ENCODE data around the gene CYTH1. TPM values are rescaled to one million over a fixed set of nuclear protein-coding genes. Genes with fewer than 3 reads are reported as not detected.
A peak's percentile ranks its signal among the peaks of the same experiment; 100 is the strongest.

CYTH1 gene
- total and polyA plus RNA-seq, 12 donors, result 26.0 to 141 (median 46.2) TPM

DNA sequence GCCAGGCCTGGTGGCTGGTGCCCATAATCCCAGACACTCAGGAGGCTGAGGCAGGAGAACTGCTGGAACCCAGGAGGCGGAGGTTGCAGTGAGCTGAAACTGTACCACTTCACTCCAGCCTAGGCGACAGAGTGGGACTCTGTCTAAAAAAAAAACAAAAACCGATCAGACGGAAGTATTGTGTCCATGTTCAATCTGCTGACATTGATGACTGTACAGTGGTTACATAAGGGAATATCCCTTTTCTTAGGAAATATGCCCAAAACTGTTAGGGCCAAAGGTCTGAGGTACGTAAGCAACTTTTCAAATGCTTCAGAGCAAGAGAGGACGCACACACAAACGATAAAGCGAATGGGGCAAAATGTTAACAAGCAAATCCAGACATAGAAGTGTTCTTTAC lies 135.0 kb downstream of the CYTH1 start:
- peak overlapping the region in 3 of 5 donors; percentile 46 to 83 (median 70) for H3K27ac ChIP-seq
- H3K4me3 ChIP-seq, result no peak overlapping the region
- WGBS, 4 donors, result 82 to 89% (median 87%) methylated on average over 8 of the region's 8 CpGs
- H3K27me3 ChIP-seq, result no peaks in the 10 kb centered on the region
- no peaks in the 10 kb centered on the region for H3K36me3 ChIP-seq (replicated peaks in 1 of 2)
- H3K4me1 ChIP-seq (replicated peaks in 1 of 2), result no peaks in the 10 kb centered on the region
- H3K9me3 ChIP-seq (replicated peaks in 1 of 3), result no peaks in the 10 kb centered on the region
- no peak for DNase-seq
- intact Hi-C loops (cut with DNase I), result no loop called here
- no peak for TF ChIP-seq CTCF (IDR thresholded peaks at IDR 0.05)
- no peak for TF ChIP-seq POLR2A (IDR thresholded peaks at IDR 0.05)

DNA sequence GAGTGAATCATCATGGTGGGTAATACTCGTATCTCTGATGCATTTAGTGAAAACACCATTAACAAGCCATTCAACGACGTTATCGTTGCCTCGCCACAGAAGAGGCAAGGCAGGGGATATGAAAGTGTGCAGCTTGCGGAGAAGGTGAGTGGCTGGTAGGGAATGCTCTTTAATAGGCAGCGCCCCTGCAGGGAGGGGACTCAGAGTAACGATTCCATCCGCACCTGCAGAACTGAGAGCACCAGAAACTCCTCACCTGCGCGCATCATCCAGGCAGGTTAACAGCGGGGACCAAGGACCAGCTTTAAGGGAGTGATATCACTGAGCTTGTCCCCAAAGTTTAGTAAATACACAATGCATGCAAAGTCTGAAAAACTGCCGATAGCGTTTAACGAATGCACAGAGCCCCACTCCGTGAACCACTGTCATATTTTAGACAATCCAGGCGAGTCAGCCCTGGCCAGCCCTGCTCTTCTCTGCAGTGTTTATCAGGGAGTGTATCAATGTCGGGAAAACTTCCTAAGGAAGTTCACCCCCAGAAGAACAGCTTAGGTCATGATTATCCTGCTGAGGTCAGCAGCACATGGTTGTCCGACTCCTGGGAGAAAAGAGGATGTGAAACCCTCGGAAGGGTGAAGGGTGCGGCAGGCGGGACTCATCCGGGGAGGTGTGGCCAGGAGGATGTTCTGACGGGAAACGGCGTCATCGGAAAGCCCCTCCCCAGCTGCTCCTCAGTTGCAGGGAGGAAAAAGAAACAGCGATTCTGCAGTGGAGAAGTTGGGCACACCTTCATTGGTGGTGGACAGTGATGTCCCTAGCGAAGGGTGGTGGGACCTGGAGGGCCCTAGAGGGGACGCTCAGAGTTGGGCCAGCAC lies 136.4 kb downstream of the CYTH1 start:
- intact Hi-C loops (cut with DNase I), result no loop called here
- Histone ChIP-seq H3K4me1 (replicated peaks in 1 of 2) (no peaks in the 10 kb centered on the region), H3K27ac (peak overlapping the region; percentile 40 to 83 (median 57)), H3K4me3 (no peak overlapping the region), H3K36me3 (replicated peaks in 1 of 2) (no peaks in the 10 kb centered on the region), H3K27me3 (no peaks in the 10 kb centered on the region), H3K9me3 (replicated peaks in 1 of 3) (no peaks in the 10 kb centered on the region)
- peak; percentile 71 to 89 (median 80) for DNase-seq
- no peak for TF ChIP-seq POLR2A (IDR thresholded peaks at IDR 0.05)
- no peak for TF ChIP-seq CTCF (IDR thresholded peaks at IDR 0.05)
- 64 to 75% (median 69%) methylated on average over 30 of the region's 30 CpGs for whole genome bisulfite sequencing, 4 donors

DNA sequence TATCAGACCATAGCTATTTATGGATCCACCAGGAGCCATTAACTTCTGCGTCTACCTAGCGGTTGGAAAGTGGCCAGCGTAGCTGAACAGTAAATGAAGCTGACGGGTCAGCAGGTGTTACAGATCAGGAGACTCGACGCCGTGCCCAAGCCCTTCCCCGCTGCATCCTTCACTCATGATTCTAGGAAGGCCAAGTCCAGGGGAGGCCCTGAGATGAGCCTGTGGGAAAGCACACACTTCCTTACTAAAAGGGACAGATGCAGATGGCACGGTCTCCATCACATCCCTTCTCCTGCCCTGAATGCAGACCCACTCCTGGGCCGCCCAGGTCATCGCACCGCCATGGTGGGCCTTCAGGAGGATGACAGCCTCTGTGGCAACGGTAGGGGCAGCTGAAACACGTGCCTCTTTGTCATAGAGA lies 137.1 kb downstream of the CYTH1 start:
- H3K36me3 ChIP-seq (replicated peaks in 1 of 2), result no peaks in the 10 kb centered on the region
- no peak overlapping the region for H3K4me3 ChIP-seq
- no peaks in the 10 kb centered on the region for H3K27me3 ChIP-seq
- no peaks in the 10 kb centered on the region for H3K4me1 ChIP-seq (replicated peaks in 1 of 2)
- peak overlapping the region in 2 of 5 donors; percentile 57 to 74 for H3K27ac ChIP-seq
- no peaks in the 10 kb centered on the region for H3K9me3 ChIP-seq (replicated peaks in 1 of 3)
- 88 to 94% (median 93%) methylated on average over 6 to 14 of the region's 14 CpGs for WGBS, 4 donors
- intact Hi-C loops (cut with DNase I), result no loop called here
- TF ChIP-seq CTCF (IDR thresholded peaks at IDR 0.05) (no peak), POLR2A (IDR thresholded peaks at IDR 0.05) (no peak)
- no peak for DNase-seq

GRCh38 chr17:78644224-78644623 lies 137.8 kb downstream of the CYTH1 start:
- intact Hi-C loops (cut with DNase I), result no loop called here
- H3K27me3 ChIP-seq, result no peaks in the 10 kb centered on the region
- no peak for DNase-seq
- H3K4me3 ChIP-seq, result no peak overlapping the region
- no peak overlapping the region for H3K27ac ChIP-seq
- TF ChIP-seq CTCF (IDR thresholded peaks at IDR 0.05) (no peak), POLR2A (IDR thresholded peaks at IDR 0.05) (no peak)
- 81 to 88% (median 83%) methylated on average over 8 of the region's 8 CpGs for WGBS, 4 donors
- no peaks in the 10 kb centered on the region for H3K36me3 ChIP-seq (replicated peaks in 1 of 2)
- H3K9me3 ChIP-seq (replicated peaks in 1 of 3), result no peaks in the 10 kb centered on the region
- no peaks in the 10 kb centered on the region for H3K4me1 ChIP-seq (replicated peaks in 1 of 2)

All from adrenal gland (tissue), 12 donors.